Mesenchymal stem cell (in vitro differentiated cells and primary cell): ENCODE results near the gene KBTBD4. TPM values are rescaled to one million over a fixed set of nuclear protein-coding genes. Genes with fewer than 3 reads are reported as not detected.
A peak's percentile ranks its signal among the peaks of the same experiment; 100 is the strongest.

ENCODE experiments used
- DNase-seq: peaks from one replicate; pipeline ENCODE4 v3.0.0-alpha.2; 2013
- H2AFZ ChIP-seq: one replicate; pipeline ENCODE4 v1.6.1; 2013; ENCODE audit warnings: low read depth, mild to moderate bottlenecking, control low read depth, inconsistent platforms, low read length, moderate library complexity
- H2AK5ac ChIP-seq: 2 replicates; pipeline ENCODE4 v1.6.1; 2013; ENCODE audit warnings: low read length, moderate library complexity, mild to moderate bottlenecking, inconsistent platforms; ENCODE audit not compliant: severe bottlenecking
- H2BK120ac ChIP-seq: one replicate; pipeline ENCODE4 v1.6.1; 2013; ENCODE audit warnings: low read depth, mild to moderate bottlenecking, inconsistent platforms, low read length, moderate library complexity
- H2BK12ac ChIP-seq, 2 experiments: one replicate each; pipeline ENCODE4 v1.6.1; 2013; ENCODE audit warnings: inconsistent platforms in 2 of 2, low read length in 2 of 2, mild to moderate bottlenecking in 2 of 2, moderate library complexity in 2 of 2, control low read depth in 1 of 2
- H2BK15ac ChIP-seq: one replicate; pipeline ENCODE4 v1.6.1; 2013; ENCODE audit warnings: mild to moderate bottlenecking, low read depth, inconsistent platforms; ENCODE audit not compliant: poor library complexity, severe bottlenecking
- H2BK5ac ChIP-seq: 2 replicates; pipeline ENCODE4 v1.6.1; 2013; ENCODE audit warnings: low read depth, mild to moderate bottlenecking, low read length, control low read depth, inconsistent platforms; ENCODE audit not compliant: poor library complexity, severe bottlenecking
- H3K14ac ChIP-seq, 2 experiments: one replicate each; pipeline ENCODE4 v1.6.1; 2013; ENCODE audit warnings: inconsistent platforms in 2 of 2, low read length in 2 of 2, control low read depth in 1 of 2, mild to moderate bottlenecking in 1 of 2, moderate library complexity in 1 of 2
- H3K18ac ChIP-seq, 2 experiments: one replicate each; pipeline ENCODE4 v1.6.1; 2013; ENCODE audit warnings: inconsistent platforms in 2 of 2, low read length in 2 of 2, control low read depth in 1 of 2, low read depth in 1 of 2, mild to moderate bottlenecking in 1 of 2
- H3K23ac ChIP-seq, 2 experiments: one replicate each; pipeline ENCODE4 v1.6.1; 2013; ENCODE audit warnings: inconsistent platforms in 2 of 2, low read length in 2 of 2, mild to moderate bottlenecking in 2 of 2, moderate library complexity in 2 of 2, control low read depth in 1 of 2
- H3K27ac ChIP-seq: 2 replicates; pipeline ENCODE4 v1.5.1; 2013; ENCODE audit warnings: mild to moderate bottlenecking, moderate library complexity, low read length, control low read depth, inconsistent platforms; ENCODE audit not compliant: poor library complexity, severe bottlenecking
- H3K27me3 ChIP-seq, 2 experiments: 2 replicates each; pipeline versions ENCODE4 v1.6.1 to v1.7.0; 2013; ENCODE audit warnings: low read length in 2 of 2, mild to moderate bottlenecking in 2 of 2, moderate library complexity in 2 of 2, control low read depth in 1 of 2, inconsistent platforms in 1 of 2; ENCODE audit not compliant: control insufficient read depth in 1 of 2, insufficient read depth in 1 of 2
- H3K36me3 ChIP-seq, 2 experiments: 2 replicates each; pipeline versions ENCODE4 v1.6.1 to v1.7.0; 2013; ENCODE audit warnings: low read length in 2 of 2, control low read depth in 1 of 2, inconsistent platforms in 1 of 2, low read depth in 1 of 2, mild to moderate bottlenecking in 1 of 2; ENCODE audit not compliant: insufficient read depth in 2 of 2, control insufficient read depth in 1 of 2
- H3K4ac ChIP-seq, 2 experiments: one replicate each; pipeline ENCODE4 v1.6.1; 2013; ENCODE audit warnings: inconsistent platforms in 2 of 2, low read length in 2 of 2, mild to moderate bottlenecking in 2 of 2, moderate library complexity in 2 of 2, control low read depth in 1 of 2, low read depth in 1 of 2
- H3K4me1 ChIP-seq: 2 replicates; pipeline ENCODE4 v1.6.1; 2013; ENCODE audit warnings: low read depth, low read length, control low read depth; ENCODE audit not compliant: control insufficient read depth, insufficient read depth
- H3K4me2 ChIP-seq: 2 replicates; pipeline ENCODE4 v1.6.1; 2013; ENCODE audit warnings: low read length, mild to moderate bottlenecking, inconsistent platforms; ENCODE audit not compliant: poor library complexity, severe bottlenecking
- H3K4me3 ChIP-seq, 2 experiments: 2 replicates each; pipeline versions ENCODE4 v1.5.1 to v1.7.0; 2013; ENCODE audit warnings: low read length in 2 of 2, mild to moderate bottlenecking in 2 of 2, control low read depth in 1 of 2, low read depth in 1 of 2; ENCODE audit not compliant: insufficient read depth in 1 of 2
- H3K79me1 ChIP-seq: replicated peaks from 2 replicates; pipeline ENCODE4 v1.6.1; 2013; ENCODE audit warnings: mild to moderate bottlenecking, control low read depth, low read length, inconsistent platforms; ENCODE audit not compliant: poor library complexity, severe bottlenecking
- H3K9ac ChIP-seq: 2 replicates; pipeline ENCODE4 v1.7.0; 2013; ENCODE audit warnings: mild to moderate bottlenecking, low read length, moderate library complexity
- H3K9me3 ChIP-seq: 2 replicates; pipeline ENCODE4 v1.7.0; 2013; ENCODE audit warnings: mild to moderate bottlenecking, low read length; ENCODE audit not compliant: control insufficient read depth
- H4K8ac ChIP-seq: one replicate; pipeline ENCODE4 v1.6.1; 2013; ENCODE audit warnings: inconsistent platforms, mild to moderate bottlenecking, low read length, moderate library complexity
- H4K91ac ChIP-seq: one replicate; pipeline ENCODE4 v1.6.1; 2013; ENCODE audit warnings: mild to moderate bottlenecking, low read length, inconsistent platforms
- WGBS: methylation state at CpG from one replicate; pipeline ENCODE4 v1.1.7; 2013; ENCODE audit warnings: mixed read lengths; 5-methylcytosine and 5-hydroxymethylcytosine counted together
- polyA plus RNA-seq, 2 experiments: library from polyadenylated mRNA; stranded (reverse); fragments of 200-250 nt; gene quantifications; one replicate each; pipeline ENCODE4 v1.2.3, GENCODE V29; 2013

The KBTBD4 gene
- polyA plus RNA-seq (2013, experiment 1 of 2): 8.3 TPM
- polyA plus RNA-seq (2013, experiment 2 of 2): 8.3 TPM

DNA sequence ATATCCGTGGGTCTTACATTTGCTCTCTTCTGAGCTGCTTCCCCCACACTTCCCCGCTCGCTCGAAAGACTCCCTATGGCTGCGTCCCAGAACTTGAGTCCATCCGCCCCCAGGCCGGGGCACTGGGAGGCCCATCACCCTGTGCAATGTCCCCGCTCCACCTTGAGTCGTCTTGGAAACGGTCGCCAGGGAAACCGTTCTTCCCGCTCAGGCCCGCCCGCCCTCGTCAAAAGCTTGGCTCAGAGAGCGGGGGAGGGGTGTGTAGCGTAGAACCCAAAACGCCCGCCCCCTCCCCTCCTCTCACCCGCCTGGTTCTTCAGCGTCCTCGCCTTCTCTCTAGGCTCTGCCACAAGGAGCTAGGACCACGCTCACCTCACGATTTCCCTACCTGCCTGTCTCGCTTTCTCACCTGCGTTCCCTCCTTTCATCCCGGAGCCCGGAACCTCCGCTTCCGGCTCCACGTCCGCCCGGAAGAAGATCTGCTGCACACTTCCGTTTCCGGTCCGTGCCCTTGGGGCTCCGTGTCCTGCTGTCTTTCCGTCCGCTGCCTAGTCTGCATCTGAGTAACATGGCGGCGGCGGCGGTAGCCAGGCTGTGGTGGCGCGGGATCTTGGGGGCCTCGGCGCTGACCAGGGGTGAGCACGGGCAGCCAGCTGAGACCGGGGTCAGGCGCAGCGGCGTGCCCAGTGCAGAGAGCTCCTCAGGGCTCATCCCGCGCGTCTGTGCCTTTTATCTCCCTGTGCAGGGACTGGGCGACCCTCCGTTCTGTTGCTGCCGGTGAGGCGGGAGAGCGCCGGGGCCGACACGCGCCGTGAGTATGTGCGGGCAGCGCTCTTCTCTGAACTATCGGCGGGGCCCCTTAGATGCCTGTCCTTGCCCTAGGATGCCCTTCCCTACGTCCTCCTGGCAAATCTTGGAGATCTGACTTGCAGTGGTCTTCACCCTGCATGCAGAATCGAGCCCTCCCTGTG is at the start of gene KBTBD4, which contains the start of gene NDUFS3:
KBTBD4 (minus strand) TSS at position 447 of the 971 bp plus-strand sequence; CDS start at position 428, 19 bp downstream.
NDUFS3 (plus strand) TSS at position 551 of the 971 bp plus-strand sequence; CDS start at position 569, 18 bp downstream.
- Histone ChIP-seq H3K27ac (peak within 1 kb of the TSS; percentile 43), H3K36me3 (peaks cover 45 to 61% of the 10 kb centered on the region in 2 experiments), H3K9me3 (no peaks in the 10 kb centered on the region), H3K4ac (peak within 1 kb of the TSS; percentile 89 to 97), H2AK5ac (peak within 1 kb of the TSS; percentile 69), H3K14ac (peak within 1 kb of the TSS; percentile 19 to 91), H3K79me1 (peaks cover 23% of the 10 kb centered on the region), H2AFZ (peak within 1 kb of the TSS; percentile 94), H4K91ac (peak within 1 kb of the TSS; percentile 87), H3K18ac (peak within 1 kb of the TSS; percentile 87 to 91), H3K4me1 (peaks cover 8% of the 10 kb centered on the region), H2BK12ac (peak within 1 kb of the TSS in 1 of 2 experiments; percentile 79), H3K27me3 (no peaks in the 10 kb centered on the region), H3K23ac (peak within 1 kb of the TSS in 1 of 2 experiments; percentile 63), H3K9ac (peak within 1 kb of the TSS; percentile 93), H2BK5ac (peak within 1 kb of the TSS; percentile 67), H2BK15ac (peak within 1 kb of the TSS; percentile 62), H3K4me2 (peak within 1 kb of the TSS; percentile 88), H4K8ac (peak within 1 kb of the TSS; percentile 95), H3K4me3 (peak within 1 kb of the TSS; percentile 92 to 98), H2BK120ac (peak within 1 kb of the TSS; percentile 51)
- DNase-seq: peak; percentile 92
- under 1% methylated on average over 72 of the region's 72 CpGs for WGBS

DNA sequence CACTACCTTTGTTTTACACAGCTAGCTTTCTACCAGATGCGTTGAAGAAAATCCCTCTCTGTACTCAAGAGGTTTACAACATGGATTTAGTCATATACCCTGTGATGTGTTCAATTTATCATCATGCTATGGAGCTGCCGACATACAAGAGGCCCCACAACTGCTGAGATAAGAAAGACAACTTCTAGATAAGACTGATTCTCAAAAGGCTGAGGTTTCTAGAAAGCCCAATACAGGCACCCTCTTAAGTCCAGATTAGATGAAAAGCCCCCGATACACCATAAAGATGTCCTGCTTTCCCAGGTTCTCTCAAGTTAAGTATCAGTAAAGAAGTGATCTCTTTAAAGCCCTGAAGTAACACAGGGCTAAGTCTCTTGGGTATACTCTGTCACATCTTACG is 49.3 kb upstream of the KBTBD4 start:
- Histone ChIP-seq H2AFZ (no peak overlapping the region), H3K4ac (no peak overlapping the region), H3K36me3 (peaks cover 47 to 90% of the 10 kb centered on the region in 2 experiments), H3K23ac (no peak overlapping the region), H4K8ac (no peak overlapping the region), H3K4me2 (no peak overlapping the region), H3K14ac (no peak overlapping the region), H3K9me3 (no peaks in the 10 kb centered on the region), H3K9ac (no peak overlapping the region), H2BK12ac (no peak overlapping the region), H3K27ac (no peak overlapping the region), H2BK5ac (no peak overlapping the region), H3K18ac (no peak overlapping the region), H3K79me1 (peaks cover 9% of the 10 kb centered on the region), H2BK120ac (no peak overlapping the region), H3K4me3 (no peak overlapping the region), H2AK5ac (no peak overlapping the region), H3K27me3 (no peaks in the 10 kb centered on the region), H2BK15ac (no peak overlapping the region), H4K91ac (no peak overlapping the region), H3K4me1 (no peaks in the 10 kb centered on the region)
- no peak for DNase-seq
- 92% methylated on average over 4 of the region's 4 CpGs for WGBS

DNA sequence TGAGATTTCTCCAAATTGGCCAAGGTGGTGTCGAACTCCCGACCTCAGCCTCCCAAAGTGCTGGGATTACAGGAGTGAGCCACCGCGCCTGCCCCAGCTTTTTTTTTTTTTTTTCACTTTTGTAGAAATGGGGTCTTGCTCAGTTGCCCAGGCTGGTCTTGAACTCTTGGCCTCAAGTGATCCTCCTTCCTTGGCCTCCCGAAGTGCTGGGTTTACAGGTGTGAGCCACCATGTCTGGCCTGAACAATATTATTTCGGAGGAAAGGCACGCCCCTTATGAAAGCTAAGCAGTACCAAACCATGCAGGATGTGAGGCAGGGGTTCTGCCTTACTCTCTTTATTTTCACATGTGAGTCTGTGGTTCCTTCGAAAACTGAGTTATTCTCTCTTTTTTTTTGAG is 47.5 kb upstream of the KBTBD4 start:
- Histone ChIP-seq H2BK15ac (no peak overlapping the region), H3K4me1 (no peaks in the 10 kb centered on the region), H3K4ac (no peak overlapping the region), H3K79me1 (peaks cover 9% of the 10 kb centered on the region), H4K91ac (no peak overlapping the region), H4K8ac (no peak overlapping the region), H3K9ac (no peak overlapping the region), H3K4me2 (no peak overlapping the region), H2BK120ac (no peak overlapping the region), H3K23ac (no peak overlapping the region), H3K27ac (no peak overlapping the region), H3K14ac (no peak overlapping the region), H2AK5ac (no peak overlapping the region), H2AFZ (no peak overlapping the region), H3K9me3 (no peaks in the 10 kb centered on the region), H3K27me3 (no peaks in the 10 kb centered on the region), H3K18ac (no peak overlapping the region), H2BK12ac (no peak overlapping the region), H3K4me3 (no peak overlapping the region), H3K36me3 (peaks cover 50 to 93% of the 10 kb centered on the region in 2 experiments), H2BK5ac (no peak overlapping the region)
- DNase-seq: no peak
- 90% methylated on average over 8 of the region's 8 CpGs for WGBS

DNA sequence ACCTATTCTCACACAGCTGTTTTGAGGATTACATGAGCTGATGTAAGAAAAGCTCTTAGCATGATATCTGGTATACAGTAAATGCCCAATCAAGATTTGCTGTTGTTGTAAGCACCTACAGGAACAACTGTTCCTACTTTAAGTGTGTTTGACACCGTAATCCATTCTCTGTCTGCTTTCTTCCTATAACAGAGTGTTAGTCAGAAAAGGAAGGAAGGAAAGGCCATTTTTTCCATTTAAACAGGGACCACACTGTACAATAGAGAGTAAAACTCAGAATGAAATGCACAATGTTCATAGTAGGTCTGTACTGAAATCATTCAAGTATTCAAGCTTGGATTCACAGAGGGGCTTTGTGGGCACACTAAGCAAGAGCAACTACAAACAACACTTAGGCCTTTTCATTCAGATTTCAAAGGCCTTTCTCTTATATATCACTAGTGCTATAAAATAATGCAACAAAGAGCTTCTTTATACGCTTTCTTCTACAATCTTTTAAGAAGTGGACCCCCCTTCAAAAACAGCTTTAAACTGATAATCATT is 42.1 kb upstream of the KBTBD4 start:
- no peak overlapping the region for H3K9ac ChIP-seq

More for the DNA sequence above, 42.1 kb upstream of the KBTBD4 start:
- Histone ChIP-seq H2BK5ac (no peak overlapping the region), H3K18ac (no peak overlapping the region), H3K9me3 (no peaks in the 10 kb centered on the region), H3K36me3 (peaks cover 47 to 85% of the 10 kb centered on the region in 2 experiments), H4K91ac (no peak overlapping the region), H3K4me3 (no peak overlapping the region), H3K79me1 (peaks cover 7% of the 10 kb centered on the region), H3K27me3 (no peaks in the 10 kb centered on the region), H3K14ac (no peak overlapping the region), H3K4ac (no peak overlapping the region), H2BK120ac (no peak overlapping the region), H3K4me2 (no peak overlapping the region), H2AFZ (no peak overlapping the region), H3K4me1 (peaks cover 2% of the 10 kb centered on the region), H2BK12ac (no peak overlapping the region), H3K27ac (no peak overlapping the region), H3K23ac (no peak overlapping the region), H2BK15ac (no peak overlapping the region), H4K8ac (no peak overlapping the region), H2AK5ac (no peak overlapping the region)
- no peak for DNase-seq
- 88% methylated on average over 2 of the region's 2 CpGs for WGBS
